ENCODE results near the gene LMO4. TPM values are rescaled to one million over a fixed set of nuclear protein-coding genes. Genes with fewer than 3 reads are reported as not detected.

LMO4 gene, protein sequence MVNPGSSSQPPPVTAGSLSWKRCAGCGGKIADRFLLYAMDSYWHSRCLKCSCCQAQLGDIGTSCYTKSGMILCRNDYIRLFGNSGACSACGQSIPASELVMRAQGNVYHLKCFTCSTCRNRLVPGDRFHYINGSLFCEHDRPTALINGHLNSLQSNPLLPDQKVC
- total RNA-seq (10 to 100 TPM; 67.4 to 96.4 TPM), polyA plus RNA-seq (10 to 100 TPM; 35.7 to 41.9 TPM)
- long read RNA-seq, donor 1, full-length matches to known transcripts: 229 of 237 reads
- long read RNA-seq, donor 1, partial matches to known transcripts: 8 of 237 reads
- long read RNA-seq, donor 1, other reads (novel, unspliced or antisense): 0 of 237 reads
- long read RNA-seq, donor 2, full-length matches to known transcripts: 58 of 58 reads
- long read RNA-seq, donor 2, partial matches to known transcripts: 0 of 58 reads
- long read RNA-seq, donor 2, other reads (novel, unspliced or antisense): 0 of 58 reads
- long read RNA-seq, donor 3, full-length matches to known transcripts: 110 of 117 reads
- long read RNA-seq, donor 3, partial matches to known transcripts: 7 of 117 reads
- long read RNA-seq, donor 3, other reads (novel, unspliced or antisense): 0 of 117 reads
- long read RNA-seq, donor 4, full-length matches to known transcripts: 36 of 43 reads
- long read RNA-seq, donor 4, partial matches to known transcripts: 7 of 43 reads
- long read RNA-seq, donor 4, other reads (novel, unspliced or antisense): 0 of 43 reads
- long read RNA-seq, donor 5, full-length matches to known transcripts: 167 of 177 reads
- long read RNA-seq, donor 5, partial matches to known transcripts: 10 of 177 reads
- long read RNA-seq, donor 5, other reads (novel, unspliced or antisense): 0 of 177 reads

DNA sequence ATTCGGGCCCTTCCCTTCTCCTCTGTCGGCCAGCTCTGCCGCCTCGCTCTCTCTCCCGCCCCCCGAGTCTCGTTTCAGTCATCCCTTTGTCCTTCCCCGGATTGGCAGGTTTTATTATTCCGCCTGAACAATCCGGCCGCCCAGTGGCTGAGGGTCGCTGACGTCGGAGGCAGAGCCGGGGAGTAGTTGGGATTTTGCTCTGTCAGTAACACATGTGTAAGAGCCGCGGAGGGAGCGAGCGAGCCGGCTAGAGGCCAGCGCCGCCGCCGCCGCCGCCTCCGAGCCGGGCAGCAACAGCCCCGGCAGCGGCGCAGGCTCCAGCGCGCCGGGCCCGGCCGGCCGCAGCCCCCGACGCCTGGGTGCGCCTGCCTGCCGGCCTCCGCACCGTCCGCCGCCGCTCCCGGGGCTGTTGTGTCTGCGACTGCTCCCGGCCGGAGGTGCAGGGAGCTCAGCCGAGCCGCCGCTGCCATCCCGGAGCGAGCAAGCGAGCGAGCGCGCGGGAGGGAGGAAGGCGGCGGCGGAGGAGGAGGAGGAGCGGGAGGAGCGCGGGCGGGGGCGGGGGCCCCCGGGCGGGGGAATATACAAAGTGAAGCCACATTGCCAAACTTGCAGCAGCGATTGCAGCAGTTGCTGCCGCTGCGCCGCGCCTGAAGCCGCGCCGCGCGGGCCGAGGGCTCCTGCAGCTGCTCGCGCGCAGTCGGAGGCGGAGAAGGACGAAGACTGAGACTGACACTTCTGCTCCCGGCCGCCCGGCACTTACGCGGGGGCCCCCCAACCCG is at the start of gene LMO4:
Gene LMO4 (plus strand): TSS at position 609 of the 779 bp plus-strand sequence. CDS start 3,136 bp downstream, outside the sequence.
- H3K9ac ChIP-seq (ENCODE audit: insufficient read depth in 1 of 2, low read length in 2 of 2): peak within 1 kb of the TSS; percentile 93 to 98
- no peaks in the 10 kb centered on the region for H3K27me3 ChIP-seq (ENCODE audit: control insufficient read depth in 3 of 3, insufficient read depth in 3 of 3, low read length in 2 of 3)
- peaks cover 0 to 31% (median 10%) of the 10 kb centered on the region in 4 donors for H3K36me3 ChIP-seq (ENCODE audit: control insufficient read depth in 4 of 4, insufficient read depth in 4 of 4, low read length in 4 of 4)
- DNase-seq (peak; percentile 99), ATAC-seq (ENCODE audit: insufficient read depth, low FRiP score) (peak; percentile 74)
- TF ChIP-seq, protein P1, sequence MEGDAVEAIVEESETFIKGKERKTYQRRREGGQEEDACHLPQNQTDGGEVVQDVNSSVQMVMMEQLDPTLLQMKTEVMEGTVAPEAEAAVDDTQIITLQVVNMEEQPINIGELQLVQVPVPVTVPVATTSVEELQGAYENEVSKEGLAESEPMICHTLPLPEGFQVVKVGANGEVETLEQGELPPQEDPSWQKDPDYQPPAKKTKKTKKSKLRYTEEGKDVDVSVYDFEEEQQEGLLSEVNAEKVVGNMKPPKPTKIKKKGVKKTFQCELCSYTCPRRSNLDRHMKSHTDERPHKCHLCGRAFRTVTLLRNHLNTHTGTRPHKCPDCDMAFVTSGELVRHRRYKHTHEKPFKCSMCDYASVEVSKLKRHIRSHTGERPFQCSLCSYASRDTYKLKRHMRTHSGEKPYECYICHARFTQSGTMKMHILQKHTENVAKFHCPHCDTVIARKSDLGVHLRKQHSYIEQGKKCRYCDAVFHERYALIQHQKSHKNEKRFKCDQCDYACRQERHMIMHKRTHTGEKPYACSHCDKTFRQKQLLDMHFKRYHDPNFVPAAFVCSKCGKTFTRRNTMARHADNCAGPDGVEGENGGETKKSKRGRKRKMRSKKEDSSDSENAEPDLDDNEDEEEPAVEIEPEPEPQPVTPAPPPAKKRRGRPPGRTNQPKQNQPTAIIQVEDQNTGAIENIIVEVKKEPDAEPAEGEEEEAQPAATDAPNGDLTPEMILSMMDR (IDR thresholded peaks at IDR 0.05; ENCODE audit: control extremely low read depth, extremely low read depth): no peak
- WGBS, 2 donors: 0 to 1% methylated on average over 62 to 93 of the region's 93 CpGs
- peak within 1 kb of the TSS; percentile 97 to 98 for H3K27ac ChIP-seq (ENCODE audit: low read depth in 1 of 2, low read length in 1 of 2)
- H3K9me3 ChIP-seq (ENCODE audit: control insufficient read depth in 4 of 4, insufficient read depth in 3 of 4, low read length in 3 of 4): no peaks in the 10 kb centered on the region
- peak within 1 kb of the TSS; percentile 60 for H3K4me3 ChIP-seq
- H3K4me1 ChIP-seq (ENCODE audit: control insufficient read depth in 5 of 5, insufficient read depth in 5 of 5, low read length in 5 of 5): peaks cover 2 to 20% (median 7%) of the 10 kb centered on the region in 5 donors

DNA sequence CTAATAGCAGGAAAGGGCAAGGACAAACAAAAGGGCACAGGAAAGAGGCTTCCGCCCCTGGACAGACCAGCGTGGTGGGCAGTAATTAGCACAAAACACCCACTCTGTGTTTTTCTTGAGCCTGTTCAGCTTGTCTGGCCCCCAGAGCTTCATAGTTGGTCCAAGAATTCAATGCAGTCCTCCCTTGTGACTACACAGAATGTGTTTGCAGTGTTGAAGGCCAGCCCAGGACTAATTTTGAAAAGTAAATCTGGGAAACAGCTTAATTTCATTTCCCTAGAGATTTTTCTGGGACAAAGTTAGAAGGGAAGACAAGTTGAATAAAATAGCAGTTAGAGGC is 49.2 kb upstream of the LMO4 start:
- H3K9me3 ChIP-seq (ENCODE audit: control insufficient read depth in 4 of 4, insufficient read depth in 3 of 4, low read length in 3 of 4): peaks cover 0 to 1% (median 0%) of the 10 kb centered on the region in 4 donors
- DNase-seq (no peak), ATAC-seq (ENCODE audit: insufficient read depth, low FRiP score) (no peak)
- peak overlapping the region in 1 of 2 donors; percentile 64 for H3K27ac ChIP-seq (ENCODE audit: low read depth in 1 of 2, low read length in 1 of 2)
- WGBS, 2 donors: 70 to 81% methylated on average over 2 of the region's 2 CpGs
- H3K36me3 ChIP-seq (ENCODE audit: control insufficient read depth in 4 of 4, insufficient read depth in 4 of 4, low read length in 4 of 4): no peaks in the 10 kb centered on the region
- H3K27me3 ChIP-seq (ENCODE audit: control insufficient read depth in 3 of 3, insufficient read depth in 3 of 3, low read length in 2 of 3): no peaks in the 10 kb centered on the region
- peaks cover 0 to 5% (median 3%) of the 10 kb centered on the region in 5 donors for H3K4me1 ChIP-seq (ENCODE audit: control insufficient read depth in 5 of 5, insufficient read depth in 5 of 5, low read length in 5 of 5)
- TF ChIP-seq, protein P1 (IDR thresholded peaks at IDR 0.05; ENCODE audit: control extremely low read depth, extremely low read depth): no peak
- H3K9ac ChIP-seq (ENCODE audit: insufficient read depth in 1 of 2, low read length in 2 of 2): no peak overlapping the region
- no peak overlapping the region for H3K4me3 ChIP-seq

DNA sequence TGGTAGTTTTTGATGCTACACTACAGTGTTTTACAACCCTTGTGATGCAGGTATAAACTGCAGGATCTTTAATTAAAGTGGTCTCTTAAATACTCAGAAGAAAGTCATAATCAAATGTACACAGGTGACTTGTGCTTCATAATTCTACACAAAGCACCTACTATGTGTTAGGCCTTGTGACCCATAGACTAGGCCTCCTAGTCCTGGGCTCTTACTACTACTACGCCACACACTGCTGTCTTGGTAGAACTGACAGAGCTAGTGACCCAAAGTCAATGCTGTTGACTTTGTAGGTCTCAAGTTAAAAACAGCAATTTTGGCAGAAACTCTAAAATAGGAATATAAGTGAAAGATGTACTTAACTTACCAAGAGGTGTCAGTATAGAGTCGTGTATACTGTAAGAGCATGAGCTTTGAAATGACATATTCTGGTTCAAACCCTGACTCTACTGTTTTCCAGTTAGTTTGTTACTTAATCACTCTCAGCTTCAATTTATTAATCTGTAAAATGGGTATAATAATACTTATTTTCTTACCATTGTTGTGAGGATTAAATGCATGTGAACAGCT is 48.6 kb upstream of the LMO4 start:
- Histone ChIP-seq H3K9me3 (ENCODE audit: control insufficient read depth in 4 of 4, insufficient read depth in 3 of 4, low read length in 3 of 4) (peaks cover 0 to 2% (median 0%) of the 10 kb centered on the region in 4 donors), H3K27me3 (ENCODE audit: control insufficient read depth in 3 of 3, insufficient read depth in 3 of 3, low read length in 2 of 3) (no peaks in the 10 kb centered on the region), H3K9ac (ENCODE audit: insufficient read depth in 1 of 2, low read length in 2 of 2) (no peak overlapping the region), H3K4me3 (no peak overlapping the region), H3K4me1 (ENCODE audit: control insufficient read depth in 5 of 5, insufficient read depth in 5 of 5, low read length in 5 of 5) (peaks cover 0 to 5% (median 0%) of the 10 kb centered on the region in 5 donors), H3K27ac (ENCODE audit: low read depth in 1 of 2, low read length in 1 of 2) (peak overlapping the region in 1 of 2 donors; percentile 64), H3K36me3 (ENCODE audit: control insufficient read depth in 4 of 4, insufficient read depth in 4 of 4, low read length in 4 of 4) (no peaks in the 10 kb centered on the region)
- DNase-seq (peak in 1 of 3 donors; percentile 14), ATAC-seq (ENCODE audit: insufficient read depth, low FRiP score) (no peak)
- TF ChIP-seq, protein P1 (IDR thresholded peaks at IDR 0.05; ENCODE audit: control extremely low read depth, extremely low read depth): no peak
- WGBS, 2 donors: 77 to 83% methylated on average over 2 of the region's 2 CpGs
